Esophagus muscularis mucosa (tissue), 4 donors: ENCODE measurements around the gene SMIM33. TPM values are rescaled to one million over a fixed set of nuclear protein-coding genes. Genes with fewer than 3 reads are reported as not detected.
"Not testable (repeated sequence)": the region's sequence is repeated elsewhere in the genome, so short reads cannot be mapped to it uniquely, and the experiment has no call there.

Experiments used
- DNase-seq: peaks from one replicate; pipeline ENCODE4 v3.0.0-alpha.2; 2017; ENCODE audit errors: extremely low spot score
- H3K27ac ChIP-seq, 4 donors: fragments of 200-600 bp; sonication (generic); replicated peaks in 1 of 4; 1 replicate in 3 of 4; 2 replicates in 1 of 4; pipeline ENCODE4 v1.5.1; 2016 to 2019; ENCODE audit warnings: mild to moderate bottlenecking in 1 of 4
- H3K27me3 ChIP-seq, 4 donors: fragments of 200-600 bp; sonication (generic); one replicate each; pipeline versions ENCODE4 v1.5.1 to v1.6.0; 2016 to 2019
- H3K36me3 ChIP-seq, 4 donors: fragments of 200-600 bp; sonication (generic); one replicate each; pipeline ENCODE4 v1.5.1; 2016 to 2019
- H3K4me1 ChIP-seq, 4 donors: fragments of 200-600 bp; sonication (generic); one replicate each; pipeline ENCODE4 v1.5.1; 2016 to 2019
- H3K4me3 ChIP-seq, 4 donors: fragments of 200-600 bp; sonication (generic); 1 replicate in 2 of 4; 2 replicates in 2 of 4; pipeline ENCODE4 v1.5.1; 2016 to 2019; ENCODE audit warnings: mild to moderate bottlenecking in 4 of 4, moderate library complexity in 1 of 4
- H3K9me3 ChIP-seq, 4 donors: fragments of 200-600 bp; sonication (generic); 1 replicate in 3 of 4; 2 replicates in 1 of 4; pipeline ENCODE4 v1.5.1; 2016 to 2019
- CTCF ChIP-seq, 3 experiments: fragments of 200-600 bp in 2 of 3; fragments of 450-650 bp in 1 of 3; sonication (generic) in 2 of 3; IDR thresholded peaks; one replicate each; pipeline ENCODE4 v1.5.1; 2017 to 2019; ENCODE audit warnings: antibody characterized with exemption in 3 of 3, mild to moderate bottlenecking in 2 of 3, moderate library complexity in 1 of 3
- EP300 ChIP-seq: sonication (generic); formaldehyde crosslinking; IDR thresholded peaks from one replicate; pipeline ENCODE4 v1.6.1; 2017; ENCODE audit warnings: antibody characterized with exemption
- POLR2A ChIP-seq: fragments of 450-650 bp; IDR thresholded peaks from one replicate; pipeline ENCODE4 v1.6.1; 2017; ENCODE audit warnings: antibody characterized with exemption, moderate library complexity, mild to moderate bottlenecking, low read depth
- POLR2AphosphoS5 ChIP-seq, 2 donors: sonication (generic); formaldehyde crosslinking; IDR thresholded peaks; one replicate each; pipeline ENCODE4 v1.6.1; 2017; ENCODE audit warnings: antibody characterized with exemption in 2 of 2
- WGBS: methylation state at CpG from one replicate; pipeline ENCODE4 v1.1.5; 2018; 5-methylcytosine and 5-hydroxymethylcytosine counted together
- intact Hi-C: fragments of 100-400 bp; cut with DNase I; formaldehyde crosslinking; loops from one replicate; pipeline ENCODE4 v1.15.1; 2023
- total RNA-seq, 4 donors: library from RNA; depleted of rRNA; stranded (reverse); fragments of >200 nt; gene quantifications; one replicate each; pipeline versions ENCODE4 v1.1.0 to v1.2.1, GENCODE V29; 2016

SMIM33 gene
- total RNA-seq, 4 donors from 2014 or later, result not detected

- no peak for DNase-seq
- Histone ChIP-seq H3K36me3 (peaks cover 9 to 88% (median 51%) of the 10 kb centered on the region in 4 donors), H3K9me3 (no peaks in the 10 kb centered on the region), H3K4me3 (no peak overlapping the region), H3K27ac (no peak overlapping the region), H3K4me1 (no peaks in the 10 kb centered on the region), H3K27me3 (no peaks in the 10 kb centered on the region)
- intact Hi-C loops, result loop anchor here (10.0 kb wide), 1 partner anchor 343 kb away; no protein-coding TSS in a partner anchor
- TF ChIP-seq EP300 (no peak), POLR2A (no peak), POLR2AphosphoS5 (IDR thresholded peaks at IDR 0.05) (no peak), CTCF (IDR thresholded peaks at IDR 0.05) (no peak)
- WGBS, result 97% methylated on average over 1 of the region's 1 CpG
Observed at GRCh38 chr5:139431706-139432105, 39.1 kb upstream of the SMIM33 start.

DNA sequence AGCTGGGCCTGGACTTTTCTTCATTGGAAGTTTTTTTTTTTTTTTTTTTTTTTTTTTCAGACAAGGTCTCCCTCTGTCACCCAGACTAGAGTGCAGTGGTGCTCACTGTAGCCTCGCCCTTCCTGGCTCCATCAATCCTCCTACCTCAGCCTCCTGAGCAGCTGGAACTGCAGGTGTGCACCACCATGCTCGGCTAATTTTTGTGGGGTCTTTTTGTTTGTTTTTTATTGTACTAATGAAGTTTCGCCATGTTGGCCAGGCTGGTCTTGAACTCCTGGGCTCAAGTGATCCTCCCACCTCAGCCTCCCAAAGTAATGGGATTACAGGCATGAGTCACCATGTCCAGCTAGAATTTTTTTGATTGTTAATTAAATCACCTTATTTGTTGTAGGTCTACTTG lies 35.1 kb upstream of the SMIM33 start:
- intact Hi-C loops, result loop anchor here (5.0 to 10.0 kb wide), 2 partner anchors 82 to 339 kb away; no protein-coding TSS in a partner anchor

DNA sequence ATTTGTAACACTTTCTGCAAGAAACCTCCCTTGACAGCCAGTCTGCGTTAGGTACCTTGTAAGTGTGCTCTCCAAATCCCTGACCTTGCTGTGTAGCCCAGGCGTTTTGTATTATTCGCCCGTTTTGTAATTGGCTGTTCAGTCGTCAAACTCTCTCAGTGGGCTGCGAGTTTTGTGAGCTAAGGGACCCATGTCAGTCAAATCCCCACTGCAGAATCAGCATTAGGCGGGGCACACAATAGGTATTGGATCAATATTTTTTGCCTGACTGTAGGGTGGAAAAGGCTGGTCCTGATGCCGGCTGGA lies 32.1 kb upstream of the SMIM33 start:
- H3K4me1 ChIP-seq, result peaks cover 7 to 24% (median 15%) of the 10 kb centered on the region in 4 donors
- intact Hi-C loops, result loop anchor here (5.0 to 10.0 kb wide), 2 partner anchors 79 to 336 kb away; no protein-coding TSS in a partner anchor
- no peaks in the 10 kb centered on the region for H3K9me3 ChIP-seq
- WGBS, result 17% methylated on average over 8 of the region's 8 CpGs
- no peaks in the 10 kb centered on the region for H3K27me3 ChIP-seq
- H3K27ac ChIP-seq, result peak overlapping the region; percentile 91 to 97 (median 94)
- no peak for DNase-seq
- peaks cover 9 to 33% (median 23%) of the 10 kb centered on the region in 4 donors for H3K36me3 ChIP-seq
- TF ChIP-seq EP300 (no peak), POLR2A (no peak), CTCF (IDR thresholded peaks at IDR 0.05) (no peak), POLR2AphosphoS5 (IDR thresholded peaks at IDR 0.05) (no peak)
- peak overlapping the region; percentile 73 to 87 (median 80) for H3K4me3 ChIP-seq

More for the DNA sequence above, 35.1 kb upstream of the SMIM33 start:
- H3K4me3 ChIP-seq, result no peak overlapping the region
- peaks cover 7 to 17% (median 15%) of the 10 kb centered on the region in 4 donors for H3K4me1 ChIP-seq
- no peak overlapping the region for H3K27ac ChIP-seq
- no peaks in the 10 kb centered on the region for H3K27me3 ChIP-seq
- peaks cover 9 to 59% (median 42%) of the 10 kb centered on the region in 4 donors for H3K36me3 ChIP-seq
- no peaks in the 10 kb centered on the region for H3K9me3 ChIP-seq
- WGBS, result 91% methylated on average over 3 of the region's 3 CpGs
- TF ChIP-seq CTCF (IDR thresholded peaks at IDR 0.05) (no peak), EP300 (no peak), POLR2AphosphoS5 (IDR thresholded peaks at IDR 0.05) (no peak), POLR2A (no peak)
- no peak for DNase-seq

DNA sequence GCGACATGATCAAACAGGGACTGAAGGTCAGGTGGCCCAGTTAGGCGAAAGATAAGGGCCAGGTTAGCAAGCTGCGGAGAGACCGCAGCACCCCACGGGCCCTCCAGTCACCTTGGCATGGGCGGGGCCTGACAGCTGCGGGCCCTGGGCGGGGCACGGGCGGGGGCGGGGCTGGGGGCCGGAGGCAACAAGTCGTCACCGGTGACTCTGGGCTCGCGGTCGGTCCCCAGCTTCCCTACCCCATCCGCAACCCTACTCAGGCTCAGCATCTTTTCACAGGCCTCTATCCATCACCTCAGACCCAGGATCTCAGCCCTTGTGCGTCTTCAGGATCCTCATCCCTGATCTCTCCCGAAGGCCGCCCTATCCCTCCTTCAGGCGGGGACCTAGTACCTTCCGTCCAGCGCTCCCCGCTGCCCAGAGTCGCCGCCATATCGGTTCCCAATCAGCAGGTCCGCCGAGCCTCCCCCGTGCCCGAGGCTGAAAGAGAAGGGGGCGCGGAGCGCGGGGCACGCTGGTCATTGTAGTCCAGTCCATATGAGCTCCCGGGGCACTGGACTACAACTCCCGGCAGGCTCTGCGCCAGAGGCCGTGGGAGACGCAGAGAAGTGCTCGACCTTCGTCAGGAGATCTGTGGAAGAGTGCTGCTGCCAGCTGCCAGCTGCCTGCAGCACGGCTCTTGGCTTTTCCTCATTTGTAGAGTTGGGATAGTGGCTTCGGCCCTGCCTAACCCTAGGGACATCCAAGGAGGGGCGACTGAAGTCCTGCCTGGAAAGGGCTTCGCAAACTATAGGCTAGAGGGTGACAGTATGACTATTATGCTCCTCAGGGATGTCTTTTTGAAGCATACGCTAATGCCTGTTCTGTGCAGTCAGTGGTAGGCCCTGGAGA lies 31.5 kb upstream of the SMIM33 start, which contains the start of gene DNAJC18:
Gene DNAJC18 (minus strand): TSS at position 513 of the 891 bp plus-strand sequence. CDS start 80 bp downstream, at position 433.
- peaks cover 9 to 27% (median 17%) of the 10 kb centered on the region in 4 donors for H3K36me3 ChIP-seq
- peaks cover 7 to 24% (median 17%) of the 10 kb centered on the region in 4 donors for H3K4me1 ChIP-seq
- 4% methylated on average over 29 of the region's 49 CpGs for WGBS
- peak; percentile 79 to 95 for TF ChIP-seq POLR2AphosphoS5 (IDR thresholded peaks at IDR 0.05)
- TF ChIP-seq CTCF (IDR thresholded peaks at IDR 0.05), result peak in 1 of 3 experiments; percentile 7
- TF ChIP-seq EP300, result no peak
- TF ChIP-seq POLR2A, result no peak
- peak; percentile 97 for DNase-seq
- H3K9me3 ChIP-seq, result no peaks in the 10 kb centered on the region
- no peaks in the 10 kb centered on the region for H3K27me3 ChIP-seq
- intact Hi-C loops, result loop anchor here (5.0 to 10.0 kb wide), 2 partner anchors 78 to 336 kb away; no protein-coding TSS in a partner anchor
- H3K27ac ChIP-seq, result peak within 1 kb of the TSS; percentile 91 to 97 (median 94)
- peak within 1 kb of the TSS; percentile 73 to 87 (median 80) for H3K4me3 ChIP-seq

DNA sequence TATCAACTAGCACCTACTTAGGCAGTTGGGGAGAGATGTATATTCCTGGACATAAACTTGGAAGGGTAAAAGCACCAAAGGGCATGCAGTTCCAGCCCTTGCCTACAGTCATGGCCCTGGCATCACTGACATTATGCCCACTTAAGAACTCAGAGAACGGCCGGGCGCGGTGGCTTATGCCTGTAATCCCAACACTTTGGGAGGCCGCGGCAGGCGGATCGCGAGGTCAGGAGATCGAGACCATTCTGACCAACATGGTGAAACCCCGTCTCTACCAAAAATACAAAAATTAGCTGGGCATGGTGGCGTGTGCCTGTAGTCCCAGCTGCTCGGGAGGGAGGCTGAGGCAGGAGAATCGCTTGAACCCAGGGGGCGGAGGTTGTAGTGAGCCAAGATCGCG lies 30.4 kb upstream of the SMIM33 start:
- intact Hi-C loops, DNase-seq, H3K9me3 ChIP-seq, H3K4me3 ChIP-seq, H3K27me3 ChIP-seq: not testable (repeated sequence)
- Histone ChIP-seq H3K36me3 (peaks cover 1 to 16% (median 9%) of the 10 kb centered on the region in 4 donors), H3K27ac (peak overlapping the region in 1 of 4 donors; percentile 97), H3K4me1 (peaks cover 7 to 27% (median 21%) of the 10 kb centered on the region in 4 donors)
- WGBS, result 96% methylated on average over 17 of the region's 17 CpGs
